Measurements from ENCODE around the gene ACAD8.

DNA sequence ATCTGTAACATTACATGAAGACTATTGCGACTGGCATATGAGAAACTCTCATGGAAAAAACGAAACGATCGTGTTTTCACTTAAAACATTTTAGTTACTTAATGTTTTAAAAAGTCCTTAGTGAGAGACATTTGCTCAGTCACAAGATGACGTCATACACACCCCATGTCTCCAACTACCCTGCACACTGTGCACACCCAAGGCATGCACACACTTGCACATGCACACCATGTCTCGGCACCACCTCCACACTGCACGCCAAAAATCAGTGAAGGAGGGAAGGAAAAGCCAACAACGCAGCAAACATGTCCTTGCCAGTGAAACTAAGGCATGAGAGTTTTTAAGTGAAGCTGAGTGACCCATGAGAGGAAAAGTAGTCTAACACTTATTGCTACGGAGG lies 47.6 kb upstream of the ACAD8 start:
- TF ChIP-seq, protein P1, sequence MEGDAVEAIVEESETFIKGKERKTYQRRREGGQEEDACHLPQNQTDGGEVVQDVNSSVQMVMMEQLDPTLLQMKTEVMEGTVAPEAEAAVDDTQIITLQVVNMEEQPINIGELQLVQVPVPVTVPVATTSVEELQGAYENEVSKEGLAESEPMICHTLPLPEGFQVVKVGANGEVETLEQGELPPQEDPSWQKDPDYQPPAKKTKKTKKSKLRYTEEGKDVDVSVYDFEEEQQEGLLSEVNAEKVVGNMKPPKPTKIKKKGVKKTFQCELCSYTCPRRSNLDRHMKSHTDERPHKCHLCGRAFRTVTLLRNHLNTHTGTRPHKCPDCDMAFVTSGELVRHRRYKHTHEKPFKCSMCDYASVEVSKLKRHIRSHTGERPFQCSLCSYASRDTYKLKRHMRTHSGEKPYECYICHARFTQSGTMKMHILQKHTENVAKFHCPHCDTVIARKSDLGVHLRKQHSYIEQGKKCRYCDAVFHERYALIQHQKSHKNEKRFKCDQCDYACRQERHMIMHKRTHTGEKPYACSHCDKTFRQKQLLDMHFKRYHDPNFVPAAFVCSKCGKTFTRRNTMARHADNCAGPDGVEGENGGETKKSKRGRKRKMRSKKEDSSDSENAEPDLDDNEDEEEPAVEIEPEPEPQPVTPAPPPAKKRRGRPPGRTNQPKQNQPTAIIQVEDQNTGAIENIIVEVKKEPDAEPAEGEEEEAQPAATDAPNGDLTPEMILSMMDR (IDR thresholded peaks at IDR 0.05; ENCODE audit: low read depth, low read length), result no peak
- TF ChIP-seq EZH2phosphoT487 (IDR thresholded peaks at IDR 0.05; ENCODE audit: low read depth), result no peak
